ENCODE measurements around the gene LRP8.

GRCh38 chr1:53346814-53347176 lies 18.9 kb upstream of the LRP8 start:
- TF ChIP-seq CTCF (IDR thresholded peaks at IDR 0.05; ENCODE audit: low read depth, low read length, missing input control) (no peak), SP1 (IDR thresholded peaks at IDR 0.05) (no peak), RAD21 (IDR thresholded peaks at IDR 0.05) (no peak), ATF3 (IDR thresholded peaks at IDR 0.05) (no peak), MAX (IDR thresholded peaks at IDR 0.05) (no peak), JUND (IDR thresholded peaks at IDR 0.05) (no peak), YY1 (IDR thresholded peaks at IDR 0.05) (no peak)
